HG03575 (cell line): Measurements from ENCODE around the gene PGRMC1.
"Not testable (repeated sequence)": the region's sequence is repeated elsewhere in the genome, so short reads cannot be mapped to it uniquely, and the experiment has no call there.

Source experiments
- ATAC-seq: cut with Tn5 transposase; IDR thresholded peaks from one replicate; pipeline ENCODE4 v1.9.1; 2021; ENCODE audit not compliant: unreplicated experiment, insufficient number of reproducible peaks, low FRiP score; ENCODE audit errors: extremely low read depth

Gene PGRMC1

DNA sequence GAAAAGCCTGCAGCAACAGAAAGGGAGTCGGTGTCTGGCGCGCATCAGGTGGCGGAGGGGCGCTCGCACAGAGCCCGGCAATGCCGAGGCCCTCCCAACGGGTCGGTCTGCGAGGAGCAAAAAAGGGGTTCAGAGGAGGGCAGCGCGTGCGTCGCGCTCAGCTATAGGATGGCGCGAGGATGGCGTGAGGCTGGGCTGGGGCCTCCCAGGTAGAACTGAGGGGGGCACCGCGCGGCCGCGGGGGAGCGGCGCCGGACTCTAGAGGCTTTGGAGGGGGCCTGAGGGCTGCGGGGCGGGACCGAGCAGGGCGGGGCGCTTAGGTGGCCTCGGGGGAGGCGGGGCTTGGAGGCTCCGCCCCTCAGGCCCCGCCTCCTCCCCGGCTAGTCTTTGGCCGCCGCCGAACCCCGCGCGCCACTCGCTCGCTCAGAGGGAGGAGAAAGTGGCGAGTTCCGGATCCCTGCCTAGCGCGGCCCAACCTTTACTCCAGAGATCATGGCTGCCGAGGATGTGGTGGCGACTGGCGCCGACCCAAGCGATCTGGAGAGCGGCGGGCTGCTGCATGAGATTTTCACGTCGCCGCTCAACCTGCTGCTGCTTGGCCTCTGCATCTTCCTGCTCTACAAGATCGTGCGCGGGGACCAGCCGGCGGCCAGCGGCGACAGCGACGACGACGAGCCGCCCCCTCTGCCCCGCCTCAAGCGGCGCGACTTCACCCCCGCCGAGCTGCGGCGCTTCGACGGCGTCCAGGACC is at the start of gene PGRMC1:
TSS of gene PGRMC1 (plus strand) at position 414 of the 751 bp plus-strand sequence. CDS start at position 493, 79 bp downstream.
- ATAC-seq: peak; percentile 41

DNA sequence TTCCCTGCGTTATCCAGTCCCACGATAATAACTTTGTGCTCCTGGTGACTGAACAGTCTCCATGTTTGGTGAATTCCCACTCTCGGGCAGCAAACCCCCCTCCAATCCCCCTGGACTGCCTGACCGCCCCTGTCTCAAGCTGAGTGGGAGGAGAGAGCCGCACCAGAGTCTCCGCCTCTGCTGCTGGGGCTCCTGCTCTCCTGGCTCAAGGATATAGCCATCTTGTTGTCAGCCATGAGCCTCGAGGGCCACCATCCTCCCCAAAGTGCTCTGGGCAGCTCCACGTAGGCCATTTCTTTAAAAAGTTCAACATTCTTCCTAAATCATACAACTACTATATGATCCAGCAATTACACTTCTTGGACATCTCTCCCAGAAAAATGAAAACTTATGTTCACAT is 49.3 kb upstream of the PGRMC1 start:
- ATAC-seq: no peak

GRCh38 chrX:119187298-119187697 is 48.8 kb upstream of the PGRMC1 start:
- no peak for ATAC-seq

DNA sequence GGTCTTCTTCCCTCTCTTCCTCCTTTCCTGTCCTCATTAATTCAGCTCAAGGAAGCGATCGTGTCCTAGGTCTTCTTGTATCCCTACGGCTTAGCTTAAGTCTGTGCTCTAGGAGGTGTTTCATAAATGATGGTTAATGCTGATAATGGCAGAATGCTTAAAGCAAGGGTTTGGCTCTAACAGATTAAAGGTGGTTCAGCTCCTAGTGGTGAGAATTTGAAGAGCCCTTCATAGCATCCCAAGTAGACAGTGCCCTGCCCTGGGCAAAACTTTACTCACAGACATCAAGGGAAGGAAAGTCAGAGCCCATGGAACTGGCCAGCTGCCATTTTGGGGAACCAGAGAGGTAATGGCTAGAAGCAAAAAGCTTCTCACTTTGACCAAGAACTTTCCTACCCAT is 47.0 kb upstream of the PGRMC1 start:
- ATAC-seq: no peak

- no peak for ATAC-seq
Observed at GRCh38 chrX:119189595-119189994, 46.5 kb upstream of the PGRMC1 start.

GRCh38 chrX:119190091-119190681 is 45.9 kb upstream of the PGRMC1 start:
- no peak for ATAC-seq

GRCh38 chrX:119190831-119191230 is 45.3 kb upstream of the PGRMC1 start:
- ATAC-seq: no peak

DNA sequence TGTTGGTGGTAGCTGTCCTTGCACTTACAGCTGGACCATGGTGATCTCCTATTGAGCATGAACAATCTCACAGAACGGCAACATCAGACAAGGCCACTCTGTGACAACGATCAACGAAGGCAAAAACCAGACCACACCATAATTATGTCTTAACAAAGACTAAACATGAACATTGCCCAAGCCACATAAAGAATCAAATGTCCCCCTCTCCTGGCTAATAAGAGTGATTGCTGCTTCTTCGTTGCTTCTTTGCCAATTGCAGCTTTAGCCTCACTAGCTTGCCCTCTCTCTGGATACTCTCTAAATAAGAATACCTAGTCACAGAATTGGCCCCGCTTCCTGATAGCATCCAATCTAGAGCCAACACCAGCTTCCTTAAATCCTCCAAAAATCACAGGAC is 41.5 kb upstream of the PGRMC1 start:
- ATAC-seq: no peak

DNA sequence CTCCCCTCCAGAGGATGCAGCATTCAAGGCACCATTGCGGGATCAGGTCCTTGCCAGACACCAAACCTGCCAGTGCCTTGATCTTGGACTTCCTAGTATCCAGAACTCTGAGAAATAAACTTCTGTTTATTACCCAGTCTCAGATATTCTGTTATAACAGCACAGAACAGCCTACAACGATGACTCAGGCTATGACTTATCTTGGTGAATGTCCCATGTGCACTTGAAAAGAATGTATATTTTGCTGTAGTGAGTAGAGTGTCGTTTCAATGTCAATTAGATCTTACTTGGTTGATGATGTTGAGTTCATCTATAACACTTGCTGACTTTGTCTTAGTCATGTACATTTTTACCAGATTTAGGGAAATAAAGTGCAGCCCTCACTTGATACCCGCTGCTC is 34.5 kb upstream of the PGRMC1 start:
- ATAC-seq: no peak

DNA sequence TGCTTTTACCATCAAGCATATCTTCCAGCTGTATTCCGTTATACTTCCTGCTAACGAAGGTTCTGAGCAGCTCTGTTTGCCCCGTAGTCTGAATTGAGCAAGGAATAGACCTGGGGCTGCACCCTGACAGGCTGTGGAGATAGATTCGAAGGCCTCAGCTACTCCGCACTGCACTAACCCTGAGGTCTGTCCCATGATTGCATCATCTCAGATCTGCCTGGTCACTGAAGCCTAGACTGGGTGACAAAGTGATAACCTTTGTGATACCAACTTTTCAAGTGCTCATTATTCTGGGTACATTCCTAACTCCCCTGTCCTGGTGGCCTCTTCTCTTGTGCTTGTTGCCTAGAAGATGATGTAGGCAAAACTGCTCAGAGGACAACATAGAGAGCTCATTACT is 29.9 kb upstream of the PGRMC1 start:
- no peak for ATAC-seq

- ATAC-seq: not testable (repeated sequence)
Observed at GRCh38 chrX:119207483-119207882, 28.6 kb upstream of the PGRMC1 start.

- no peak for ATAC-seq
Observed at GRCh38 chrX:119208401-119209057, 27.6 kb upstream of the PGRMC1 start.

- ATAC-seq: not testable (repeated sequence)
Observed at GRCh38 chrX:119210931-119211648, 25.0 kb upstream of the PGRMC1 start.

- no peak for ATAC-seq
Observed at GRCh38 chrX:119211649-119212014, 24.5 kb upstream of the PGRMC1 start.

- ATAC-seq: no peak
Observed at GRCh38 chrX:119218198-119218597, 17.9 kb upstream of the PGRMC1 start.

GRCh38 chrX:119222932-119223331 is 13.2 kb upstream of the PGRMC1 start:
- no peak for ATAC-seq

DNA sequence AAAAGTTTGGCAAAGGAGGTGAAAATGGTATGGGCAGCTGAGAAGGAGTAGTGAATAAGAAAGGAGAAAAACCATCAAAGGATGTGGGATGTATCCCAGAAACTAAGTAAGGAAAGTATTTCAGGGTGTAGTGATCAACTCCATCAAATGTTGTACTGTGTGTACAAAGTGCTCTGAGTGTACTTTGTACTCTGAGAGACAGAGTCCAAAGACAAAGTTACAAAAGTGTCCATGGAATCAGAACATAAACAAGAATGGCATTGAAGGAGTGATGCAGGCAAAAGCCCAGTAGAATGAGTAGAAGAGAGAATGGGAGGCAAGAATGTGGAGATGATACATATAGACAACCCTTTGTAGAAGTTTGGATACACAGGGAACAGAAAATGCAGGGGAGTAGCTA is 12.3 kb upstream of the PGRMC1 start:
- ATAC-seq: no peak

GRCh38 chrX:119226446-119226845 is 9.6 kb upstream of the PGRMC1 start:
- no peak for ATAC-seq

DNA sequence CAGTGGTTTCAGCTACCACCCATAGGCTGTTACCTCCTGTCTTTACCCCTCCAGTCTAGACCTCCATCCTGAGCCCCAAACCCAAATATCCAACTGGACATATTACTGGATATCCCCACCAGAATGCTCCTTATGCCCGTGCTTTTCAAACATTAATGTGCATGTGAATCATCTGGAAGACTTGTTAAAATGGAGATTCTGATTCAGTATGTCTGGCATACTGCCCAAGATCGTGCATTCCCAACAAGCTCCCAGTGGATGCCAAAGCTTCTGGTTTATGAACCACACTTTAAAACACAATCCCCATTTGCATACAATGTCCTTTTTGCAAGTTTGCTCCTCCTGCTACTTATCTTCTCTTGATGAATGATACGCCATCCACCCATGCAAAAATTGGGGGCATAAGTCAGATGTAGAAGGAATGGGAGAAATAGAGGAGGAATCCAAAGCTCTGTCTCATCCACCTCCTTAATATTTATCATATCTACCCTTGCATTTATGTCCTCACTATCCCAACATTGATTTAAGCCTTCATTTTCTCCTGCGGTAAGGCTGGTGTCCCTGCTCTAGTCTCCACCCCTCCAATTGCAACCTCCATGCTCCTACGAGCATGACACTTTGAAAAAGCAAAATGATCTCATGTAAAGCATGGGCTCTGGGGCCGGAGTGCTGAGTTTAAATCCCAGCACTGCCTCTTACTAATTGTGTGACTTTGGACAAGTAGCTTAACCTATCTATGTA is 7.4 kb upstream of the PGRMC1 start:
- no peak for ATAC-seq
